ENCODE measurements around the gene PIK3CA.

DNA sequence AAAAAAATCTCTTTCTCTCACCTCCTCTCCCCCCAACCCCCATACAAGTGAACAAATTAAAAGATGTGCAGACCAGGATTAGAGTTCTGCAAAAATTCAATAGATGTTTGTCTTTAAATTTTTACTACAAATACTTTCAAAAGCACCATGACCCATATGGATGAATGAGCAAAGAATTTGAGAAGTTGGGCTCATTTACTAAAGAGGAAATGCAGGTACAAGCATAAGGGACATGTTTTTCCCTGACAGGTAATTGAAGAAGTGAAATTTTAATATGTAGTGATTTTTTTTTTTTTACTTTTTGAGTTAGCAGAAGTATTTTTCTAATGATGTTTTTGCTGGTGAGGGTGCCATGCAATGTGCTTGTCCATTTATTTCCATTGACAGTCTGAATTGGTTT, 15.3 kb downstream of the PIK3CA start:
- TF ChIP-seq EZH2phosphoT487 (IDR thresholded peaks at IDR 0.05) (no peak), EZH2 (IDR thresholded peaks at IDR 0.05) (no peak)
